Measurements from ENCODE around the gene FHOD3. TPM values are rescaled to one million over a fixed set of nuclear protein-coding genes. Genes with fewer than 3 reads are reported as not detected.

Gene FHOD3
- total RNA-seq, 1 donor from 2014 or later, result 5.9 TPM

DNA sequence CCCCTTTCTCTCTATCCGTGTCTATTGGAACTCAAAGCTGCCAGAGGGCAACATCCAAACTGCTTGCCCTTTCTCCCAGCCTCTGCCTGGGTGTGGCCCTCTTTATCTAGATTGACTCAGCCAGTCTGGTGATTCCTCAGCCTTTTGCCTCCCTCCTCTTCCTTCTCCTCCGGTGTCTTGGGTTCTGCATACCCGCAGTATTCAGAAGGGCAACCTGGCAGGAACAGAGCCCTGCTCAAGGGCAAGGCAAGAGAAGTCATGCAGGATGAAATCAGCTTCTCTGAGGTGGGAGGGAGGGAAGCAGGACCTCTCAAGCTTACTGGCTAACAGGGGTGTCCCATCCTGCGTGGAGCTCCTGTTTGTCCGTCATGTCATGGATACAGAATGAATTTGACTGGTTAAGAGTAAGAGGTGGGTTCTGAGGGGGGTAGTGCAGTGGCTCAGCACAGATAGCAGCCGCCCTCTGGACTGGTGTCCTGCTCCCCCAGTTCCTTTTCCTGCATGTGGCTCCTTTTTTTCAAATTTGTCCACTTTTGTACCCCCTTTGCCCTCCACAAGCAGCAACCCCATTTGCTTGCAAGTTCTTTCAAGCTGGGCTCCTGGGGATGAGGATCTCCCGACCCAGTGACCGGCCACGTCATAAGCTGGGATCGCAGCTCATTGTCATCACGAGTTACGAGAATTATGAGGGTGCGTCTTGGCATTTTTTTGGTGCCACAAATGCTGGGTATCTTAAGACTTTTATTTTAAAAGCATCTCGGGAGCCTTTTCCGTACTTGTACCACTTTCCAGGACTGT is 154.1 kb downstream of the FHOD3 start:
- Mint-ChIP-seq H3K4me1 (ENCODE audit: low read depth, unreplicated experiment) (peaks cover 20% of the 10 kb centered on the region), H3K27ac (ENCODE audit: unreplicated experiment) (no peak overlapping the region), H3K9me3 (ENCODE audit: unreplicated experiment) (no peaks in the 10 kb centered on the region), H3K27me3 (ENCODE audit: low read depth, unreplicated experiment) (peaks cover 6% of the 10 kb centered on the region), H3K4me3 (ENCODE audit: unreplicated experiment) (no peak overlapping the region), H3K36me3 (ENCODE audit: low read depth, unreplicated experiment) (no peaks in the 10 kb centered on the region)
- H3K27ac ChIP-seq (ENCODE audit: low read depth, low read length), result no peak overlapping the region
- no peaks in the 10 kb centered on the region for H3K36me3 ChIP-seq (ENCODE audit: insufficient read depth, low read length)
- H3K9me3 ChIP-seq (ENCODE audit: insufficient read depth, low read depth, low read length), result no peaks in the 10 kb centered on the region
- peaks cover 16% of the 10 kb centered on the region for H3K4me1 ChIP-seq (ENCODE audit: insufficient read depth, low read length)
- H4K20me1 ChIP-seq (ENCODE audit: insufficient read depth, low read length), result no peaks in the 10 kb centered on the region
- H3K9ac ChIP-seq (ENCODE audit: low read length), result no peak overlapping the region
- TF ChIP-seq, protein P1, sequence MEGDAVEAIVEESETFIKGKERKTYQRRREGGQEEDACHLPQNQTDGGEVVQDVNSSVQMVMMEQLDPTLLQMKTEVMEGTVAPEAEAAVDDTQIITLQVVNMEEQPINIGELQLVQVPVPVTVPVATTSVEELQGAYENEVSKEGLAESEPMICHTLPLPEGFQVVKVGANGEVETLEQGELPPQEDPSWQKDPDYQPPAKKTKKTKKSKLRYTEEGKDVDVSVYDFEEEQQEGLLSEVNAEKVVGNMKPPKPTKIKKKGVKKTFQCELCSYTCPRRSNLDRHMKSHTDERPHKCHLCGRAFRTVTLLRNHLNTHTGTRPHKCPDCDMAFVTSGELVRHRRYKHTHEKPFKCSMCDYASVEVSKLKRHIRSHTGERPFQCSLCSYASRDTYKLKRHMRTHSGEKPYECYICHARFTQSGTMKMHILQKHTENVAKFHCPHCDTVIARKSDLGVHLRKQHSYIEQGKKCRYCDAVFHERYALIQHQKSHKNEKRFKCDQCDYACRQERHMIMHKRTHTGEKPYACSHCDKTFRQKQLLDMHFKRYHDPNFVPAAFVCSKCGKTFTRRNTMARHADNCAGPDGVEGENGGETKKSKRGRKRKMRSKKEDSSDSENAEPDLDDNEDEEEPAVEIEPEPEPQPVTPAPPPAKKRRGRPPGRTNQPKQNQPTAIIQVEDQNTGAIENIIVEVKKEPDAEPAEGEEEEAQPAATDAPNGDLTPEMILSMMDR (IDR thresholded peaks at IDR 0.05; ENCODE audit: insufficient read depth, low read depth, low read length), result no peak
- no peak for TF ChIP-seq EZH2 (IDR thresholded peaks at IDR 0.05; ENCODE audit: insufficient read depth, low read length)
- FAIRE-seq (no peak), DNase-seq (ENCODE audit: low read depth) (no peak)
- H2AFZ ChIP-seq (ENCODE audit: low read depth, low read length), result no peak overlapping the region
- H3K4me2 ChIP-seq (ENCODE audit: low read length), result no peak overlapping the region
- H3K27me3 ChIP-seq (ENCODE audit: insufficient read depth, low read length), result no peaks in the 10 kb centered on the region
- H3K4me3 ChIP-seq (ENCODE audit: insufficient read depth, low read depth, low read length), result no peak overlapping the region
- no peaks in the 10 kb centered on the region for H3K79me2 ChIP-seq (ENCODE audit: insufficient read depth, low read length)

DNA sequence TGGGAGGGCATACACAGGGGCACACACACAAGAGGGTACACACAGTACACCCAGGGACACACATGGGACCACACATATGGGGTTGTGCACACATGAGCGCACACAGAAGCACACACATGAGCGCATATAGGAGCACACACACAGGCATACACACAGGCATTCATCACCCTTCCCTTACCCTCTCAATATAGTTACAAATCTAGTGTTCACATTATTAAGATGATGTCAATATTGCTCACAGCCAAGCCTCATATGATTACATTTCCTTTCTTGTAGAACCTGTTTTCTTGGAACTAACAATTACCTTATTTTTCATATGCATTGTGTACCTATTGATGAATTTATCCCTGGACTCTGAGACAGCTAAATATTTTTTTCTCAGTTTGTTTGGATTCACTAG is 156.7 kb downstream of the FHOD3 start:
- H3K4me2 ChIP-seq (ENCODE audit: low read length), result no peak overlapping the region
- Mint-ChIP-seq H3K9me3 (ENCODE audit: unreplicated experiment) (peaks cover 2% of the 10 kb centered on the region), H3K36me3 (ENCODE audit: low read depth, unreplicated experiment) (no peaks in the 10 kb centered on the region), H3K27ac (ENCODE audit: unreplicated experiment) (no peak overlapping the region), H3K4me3 (ENCODE audit: unreplicated experiment) (no peak overlapping the region), H3K4me1 (ENCODE audit: low read depth, unreplicated experiment) (peaks cover 8% of the 10 kb centered on the region), H3K27me3 (ENCODE audit: low read depth, unreplicated experiment) (peaks cover 10% of the 10 kb centered on the region)
- no peaks in the 10 kb centered on the region for H3K9me3 ChIP-seq (ENCODE audit: insufficient read depth, low read depth, low read length)
- TF ChIP-seq EZH2 (IDR thresholded peaks at IDR 0.05; ENCODE audit: insufficient read depth, low read length), result no peak
- TF ChIP-seq, protein P1 (IDR thresholded peaks at IDR 0.05; ENCODE audit: insufficient read depth, low read depth, low read length), result no peak
- H3K9ac ChIP-seq (ENCODE audit: low read length), result no peak overlapping the region
- H3K27ac ChIP-seq (ENCODE audit: low read depth, low read length), result no peak overlapping the region
- no peak overlapping the region for H2AFZ ChIP-seq (ENCODE audit: low read depth, low read length)
- H3K4me3 ChIP-seq (ENCODE audit: insufficient read depth, low read depth, low read length), result no peak overlapping the region
- no peaks in the 10 kb centered on the region for H3K79me2 ChIP-seq (ENCODE audit: insufficient read depth, low read length)
- peaks cover 10% of the 10 kb centered on the region for H3K4me1 ChIP-seq (ENCODE audit: insufficient read depth, low read length)
- no peaks in the 10 kb centered on the region for H3K36me3 ChIP-seq (ENCODE audit: insufficient read depth, low read length)
- no peak for FAIRE-seq
- DNase-seq (ENCODE audit: low read depth), result no peak
- H4K20me1 ChIP-seq (ENCODE audit: insufficient read depth, low read length), result no peaks in the 10 kb centered on the region
- H3K27me3 ChIP-seq (ENCODE audit: insufficient read depth, low read length), result no peaks in the 10 kb centered on the region

DNA sequence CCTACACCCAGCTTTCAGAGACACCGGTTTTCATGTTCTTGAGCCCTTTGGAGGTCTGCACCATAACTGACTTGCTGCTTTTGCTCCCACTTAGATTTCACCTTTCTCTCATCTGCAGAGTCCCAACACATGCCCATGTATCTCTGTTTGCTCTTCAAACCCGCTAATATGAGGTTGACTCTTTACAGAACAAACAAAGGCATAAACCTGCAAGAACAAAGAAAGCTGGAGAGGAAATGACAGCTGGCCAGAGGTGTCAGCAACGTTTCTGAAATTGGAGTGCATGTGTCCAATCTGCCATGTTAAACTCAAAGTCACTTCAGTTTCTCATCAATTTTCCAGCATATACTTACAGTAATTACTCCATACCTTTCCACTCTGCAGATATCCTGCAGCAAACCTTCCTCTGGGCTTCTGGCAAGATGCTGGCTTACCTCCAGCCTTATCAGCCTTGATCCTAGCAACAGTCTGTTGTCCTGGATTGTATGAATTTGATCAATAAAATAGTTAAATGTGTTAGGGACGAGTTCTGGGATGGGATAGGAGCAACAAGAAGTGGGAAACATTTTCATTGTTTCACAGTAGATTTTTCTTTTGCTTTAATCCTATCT is 157.4 kb downstream of the FHOD3 start:
- TF ChIP-seq, protein P1 (IDR thresholded peaks at IDR 0.05; ENCODE audit: insufficient read depth, low read depth, low read length), result no peak
- no peak for TF ChIP-seq EZH2 (IDR thresholded peaks at IDR 0.05; ENCODE audit: insufficient read depth, low read length)
- Histone ChIP-seq H3K4me2 (ENCODE audit: low read length) (no peak overlapping the region), H3K27ac (ENCODE audit: low read depth, low read length) (no peak overlapping the region), H3K27me3 (ENCODE audit: insufficient read depth, low read length) (no peaks in the 10 kb centered on the region), H4K20me1 (ENCODE audit: insufficient read depth, low read length) (no peaks in the 10 kb centered on the region), H3K9me3 (ENCODE audit: insufficient read depth, low read depth, low read length) (no peaks in the 10 kb centered on the region), H3K4me1 (ENCODE audit: insufficient read depth, low read length) (peaks cover 8% of the 10 kb centered on the region), H3K79me2 (ENCODE audit: insufficient read depth, low read length) (no peaks in the 10 kb centered on the region), H3K4me3 (ENCODE audit: insufficient read depth, low read depth, low read length) (no peak overlapping the region), H3K9ac (ENCODE audit: low read length) (no peak overlapping the region), H2AFZ (ENCODE audit: low read depth, low read length) (no peak overlapping the region), H3K36me3 (ENCODE audit: insufficient read depth, low read length) (no peaks in the 10 kb centered on the region)
- peaks cover 10% of the 10 kb centered on the region for H3K27me3 Mint-ChIP-seq (ENCODE audit: low read depth, unreplicated experiment)
- no peak overlapping the region for H3K27ac Mint-ChIP-seq (ENCODE audit: unreplicated experiment)
- DNase-seq (ENCODE audit: low read depth), result no peak
- H3K36me3 Mint-ChIP-seq (ENCODE audit: low read depth, unreplicated experiment), result no peaks in the 10 kb centered on the region
- H3K4me1 Mint-ChIP-seq (ENCODE audit: low read depth, unreplicated experiment), result peaks cover 4% of the 10 kb centered on the region
- H3K4me3 Mint-ChIP-seq (ENCODE audit: unreplicated experiment), result no peak overlapping the region
- H3K9me3 Mint-ChIP-seq (ENCODE audit: unreplicated experiment), result peaks cover 2% of the 10 kb centered on the region
- FAIRE-seq, result no peak
